Fibroblast of the aortic adventitia (primary cell): ENCODE measurements around the gene SPSB3. TPM values are rescaled to one million over a fixed set of nuclear protein-coding genes. Genes with fewer than 3 reads are reported as not detected.

Experiments used
- DNase-seq: peaks from one replicate; pipeline ENCODE4 v3.0.0-alpha.2; 2010; ENCODE audit warnings: low read depth
- H3K4me3 ChIP-seq: 2 replicates; pipeline ENCODE4 v1.5.1; 2011; ENCODE audit warnings: low read depth, mild to moderate bottlenecking, control low read depth, low read length, moderate library complexity
- total RNA-seq: library from RNA; depleted of rRNA; stranded (reverse); fragments of >200 nt; gene quantifications from 2 replicates; pipeline ENCODE4 v1.2.3, GENCODE V29; 2012; ENCODE audit warnings: low replicate concordance
- TF ChIP-seq, protein P1 (sequence below): IDR thresholded peaks from 2 replicates; pipeline ENCODE4 v1.5.1; 2011; ENCODE audit warnings: mild to moderate bottlenecking, low read length, control low read depth, inconsistent platforms; ENCODE audit not compliant: insufficient read depth

Gene SPSB3
- total RNA-seq, 1 donor = 21.6 TPM

DNA sequence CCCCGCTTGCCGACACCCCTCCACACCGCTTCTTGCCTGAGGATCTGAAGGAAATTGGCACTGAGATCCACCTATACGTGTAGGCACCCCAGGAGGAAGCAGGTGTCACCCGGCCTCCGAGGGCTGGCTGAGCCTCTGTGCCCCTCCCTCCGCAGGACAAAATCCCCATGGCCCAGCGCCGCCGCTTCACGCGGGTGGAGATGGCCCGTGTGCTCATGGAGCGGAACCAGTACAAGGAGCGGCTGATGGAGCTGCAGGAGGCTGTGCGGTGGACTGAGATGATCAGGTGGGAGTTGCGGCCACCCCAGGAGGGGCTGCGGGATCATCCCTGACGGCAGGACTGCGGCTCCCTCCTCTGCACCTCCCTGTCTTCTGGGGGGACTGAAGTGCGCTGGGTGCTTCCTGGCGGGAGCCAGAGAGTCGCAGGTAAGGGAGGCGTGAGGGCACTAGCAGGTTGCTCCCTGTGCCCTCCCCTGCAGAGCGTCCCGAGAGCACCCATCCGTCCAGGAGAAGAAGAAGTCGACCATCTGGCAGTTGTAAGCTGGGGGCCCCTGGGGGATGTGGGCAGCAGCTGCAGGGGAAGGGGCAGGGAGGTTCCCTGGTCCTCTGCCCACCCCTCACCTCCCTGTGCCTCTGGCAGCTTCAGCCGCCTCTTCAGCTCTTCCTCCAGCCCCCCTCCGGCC lies 20.0 kb downstream of the SPSB3 start:
- DNase-seq = no peak
- H3K4me3 ChIP-seq = no peak overlapping the region
- TF ChIP-seq, protein P1, sequence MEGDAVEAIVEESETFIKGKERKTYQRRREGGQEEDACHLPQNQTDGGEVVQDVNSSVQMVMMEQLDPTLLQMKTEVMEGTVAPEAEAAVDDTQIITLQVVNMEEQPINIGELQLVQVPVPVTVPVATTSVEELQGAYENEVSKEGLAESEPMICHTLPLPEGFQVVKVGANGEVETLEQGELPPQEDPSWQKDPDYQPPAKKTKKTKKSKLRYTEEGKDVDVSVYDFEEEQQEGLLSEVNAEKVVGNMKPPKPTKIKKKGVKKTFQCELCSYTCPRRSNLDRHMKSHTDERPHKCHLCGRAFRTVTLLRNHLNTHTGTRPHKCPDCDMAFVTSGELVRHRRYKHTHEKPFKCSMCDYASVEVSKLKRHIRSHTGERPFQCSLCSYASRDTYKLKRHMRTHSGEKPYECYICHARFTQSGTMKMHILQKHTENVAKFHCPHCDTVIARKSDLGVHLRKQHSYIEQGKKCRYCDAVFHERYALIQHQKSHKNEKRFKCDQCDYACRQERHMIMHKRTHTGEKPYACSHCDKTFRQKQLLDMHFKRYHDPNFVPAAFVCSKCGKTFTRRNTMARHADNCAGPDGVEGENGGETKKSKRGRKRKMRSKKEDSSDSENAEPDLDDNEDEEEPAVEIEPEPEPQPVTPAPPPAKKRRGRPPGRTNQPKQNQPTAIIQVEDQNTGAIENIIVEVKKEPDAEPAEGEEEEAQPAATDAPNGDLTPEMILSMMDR = no peak

GRCh38 chr16:1761751-1762150 lies 20.6 kb downstream of the SPSB3 start:
- TF ChIP-seq, protein P1 = no peak
- no peak for DNase-seq
- H3K4me3 ChIP-seq = no peak overlapping the region

DNA sequence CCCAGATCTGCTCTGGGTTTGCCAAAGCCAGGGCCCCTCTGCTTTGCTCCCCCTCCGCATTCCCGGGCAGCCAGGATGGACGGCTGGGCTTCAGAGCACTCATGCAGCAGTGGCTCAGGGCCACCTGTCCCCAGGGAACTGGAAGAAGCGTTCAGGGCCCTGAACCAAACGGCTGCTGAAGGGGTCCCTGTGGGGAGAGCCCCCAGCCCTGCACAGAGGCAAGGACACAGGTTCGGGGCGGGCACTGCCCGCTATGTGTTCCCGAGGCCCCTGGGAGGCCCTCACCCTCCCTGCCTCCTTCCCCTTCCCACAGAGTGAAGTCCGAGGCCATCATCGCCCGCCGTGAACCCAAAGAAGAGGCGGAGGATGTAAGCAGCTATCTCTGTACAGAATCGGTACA lies 21.5 kb downstream of the SPSB3 start:
- H3K4me3 ChIP-seq = no peak overlapping the region
- TF ChIP-seq, protein P1 = no peak
- DNase-seq = no peak

- no peak for DNase-seq
- TF ChIP-seq, protein P1 = no peak
- no peak overlapping the region for H3K4me3 ChIP-seq
These were observed 22.9 kb downstream of the SPSB3 start for GRCh38 chr16:1759511-1759910.

GRCh38 chr16:1758923-1759322 lies 23.4 kb downstream of the SPSB3 start:
- no peak overlapping the region for H3K4me3 ChIP-seq
- no peak for DNase-seq
- TF ChIP-seq, protein P1 = no peak

GRCh38 chr16:1757714-1758461 lies 24.5 kb downstream of the SPSB3 start:
- H3K4me3 ChIP-seq = no peak overlapping the region
- no peak for DNase-seq
- TF ChIP-seq, protein P1 = no peak
